PC-9 (cell line): ENCODE data around the gene MPL.

ENCODE experiments used
- EZH2 ChIP-seq: fragments of 200-600 bp; sonication (generic); IDR thresholded peaks from 2 replicates; pipeline ENCODE4 v1.8.0; 2017; ENCODE audit warnings: antibody characterized with exemption, low read depth
- TF ChIP-seq, protein P1 (sequence below): fragments of 200-600 bp; sonication (generic); conservative IDR thresholded peaks from 2 replicates; pipeline ENCODE4 v1.6.1; 2017; ENCODE audit warnings: mixed run types, antibody characterized with exemption, mild to moderate bottlenecking, moderate library complexity

DNA sequence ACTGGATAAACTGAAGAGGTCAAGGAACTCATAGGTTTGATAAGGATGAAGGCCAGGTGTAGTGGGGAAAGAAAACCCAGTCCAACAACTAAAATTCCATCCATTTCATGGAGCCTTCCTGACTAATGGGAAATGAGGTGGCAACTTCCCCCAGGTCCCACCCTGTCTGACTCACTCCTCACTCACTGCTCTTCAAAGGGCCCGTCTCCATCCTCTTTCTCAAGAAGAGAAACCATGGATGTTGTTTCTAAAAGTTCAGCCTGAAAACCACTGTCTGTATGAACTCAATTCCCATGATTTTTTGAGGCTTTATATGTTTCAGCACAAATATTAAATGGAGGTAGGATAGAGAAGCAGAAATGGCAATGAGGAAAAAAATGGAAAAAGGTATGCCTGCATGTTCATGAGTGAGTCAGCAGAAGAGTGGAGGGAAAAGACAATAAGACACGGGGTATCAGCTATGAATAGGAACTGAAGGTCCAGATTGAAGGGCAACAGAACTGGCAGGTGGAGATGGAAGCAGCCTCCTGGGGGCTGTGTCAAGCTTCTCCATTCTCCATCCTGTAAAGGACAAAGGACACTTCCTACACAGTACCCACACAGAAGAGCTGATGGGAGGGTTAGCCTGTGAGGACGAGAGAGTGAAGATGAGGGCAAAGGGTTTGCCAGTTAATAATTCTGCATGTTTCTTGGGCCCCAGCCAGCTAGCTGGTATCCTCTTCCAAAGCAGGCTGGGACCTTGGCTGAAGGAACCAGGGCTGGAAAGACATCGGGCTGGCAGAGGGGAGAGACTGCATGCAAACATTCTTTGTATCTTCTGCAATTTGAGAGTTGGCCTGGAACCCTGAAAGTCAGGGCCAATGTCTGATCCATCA lies 35.7 kb downstream of the MPL start:
- TF ChIP-seq, protein P1, sequence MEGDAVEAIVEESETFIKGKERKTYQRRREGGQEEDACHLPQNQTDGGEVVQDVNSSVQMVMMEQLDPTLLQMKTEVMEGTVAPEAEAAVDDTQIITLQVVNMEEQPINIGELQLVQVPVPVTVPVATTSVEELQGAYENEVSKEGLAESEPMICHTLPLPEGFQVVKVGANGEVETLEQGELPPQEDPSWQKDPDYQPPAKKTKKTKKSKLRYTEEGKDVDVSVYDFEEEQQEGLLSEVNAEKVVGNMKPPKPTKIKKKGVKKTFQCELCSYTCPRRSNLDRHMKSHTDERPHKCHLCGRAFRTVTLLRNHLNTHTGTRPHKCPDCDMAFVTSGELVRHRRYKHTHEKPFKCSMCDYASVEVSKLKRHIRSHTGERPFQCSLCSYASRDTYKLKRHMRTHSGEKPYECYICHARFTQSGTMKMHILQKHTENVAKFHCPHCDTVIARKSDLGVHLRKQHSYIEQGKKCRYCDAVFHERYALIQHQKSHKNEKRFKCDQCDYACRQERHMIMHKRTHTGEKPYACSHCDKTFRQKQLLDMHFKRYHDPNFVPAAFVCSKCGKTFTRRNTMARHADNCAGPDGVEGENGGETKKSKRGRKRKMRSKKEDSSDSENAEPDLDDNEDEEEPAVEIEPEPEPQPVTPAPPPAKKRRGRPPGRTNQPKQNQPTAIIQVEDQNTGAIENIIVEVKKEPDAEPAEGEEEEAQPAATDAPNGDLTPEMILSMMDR = no peak
- no peak for TF ChIP-seq EZH2
